ENCODE measurements around the gene CPN1.
A peak's percentile ranks its signal among the peaks of the same experiment; 100 is the strongest.

Gene CPN1

DNA sequence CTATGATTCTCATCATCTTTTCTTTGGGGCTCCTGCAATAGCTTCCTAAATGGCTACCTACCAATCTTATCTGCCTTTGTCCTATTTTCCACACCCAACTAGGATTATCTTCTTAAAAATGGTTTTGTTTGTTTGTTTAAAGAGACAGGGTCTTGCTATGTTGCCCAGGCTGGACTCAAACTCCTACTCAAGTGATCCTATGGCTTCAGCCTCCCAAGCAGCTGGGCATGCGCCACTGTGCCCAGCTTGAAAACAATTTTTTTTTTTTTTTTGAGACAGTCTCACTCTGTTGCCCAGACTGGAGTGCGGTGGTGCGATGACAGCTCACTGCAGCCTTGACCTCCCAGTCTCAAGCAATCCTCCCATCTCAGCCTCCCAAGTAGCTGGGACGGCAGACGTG lies 86.9 kb downstream of the CPN1 start:
- TF ChIP-seq, protein P1, sequence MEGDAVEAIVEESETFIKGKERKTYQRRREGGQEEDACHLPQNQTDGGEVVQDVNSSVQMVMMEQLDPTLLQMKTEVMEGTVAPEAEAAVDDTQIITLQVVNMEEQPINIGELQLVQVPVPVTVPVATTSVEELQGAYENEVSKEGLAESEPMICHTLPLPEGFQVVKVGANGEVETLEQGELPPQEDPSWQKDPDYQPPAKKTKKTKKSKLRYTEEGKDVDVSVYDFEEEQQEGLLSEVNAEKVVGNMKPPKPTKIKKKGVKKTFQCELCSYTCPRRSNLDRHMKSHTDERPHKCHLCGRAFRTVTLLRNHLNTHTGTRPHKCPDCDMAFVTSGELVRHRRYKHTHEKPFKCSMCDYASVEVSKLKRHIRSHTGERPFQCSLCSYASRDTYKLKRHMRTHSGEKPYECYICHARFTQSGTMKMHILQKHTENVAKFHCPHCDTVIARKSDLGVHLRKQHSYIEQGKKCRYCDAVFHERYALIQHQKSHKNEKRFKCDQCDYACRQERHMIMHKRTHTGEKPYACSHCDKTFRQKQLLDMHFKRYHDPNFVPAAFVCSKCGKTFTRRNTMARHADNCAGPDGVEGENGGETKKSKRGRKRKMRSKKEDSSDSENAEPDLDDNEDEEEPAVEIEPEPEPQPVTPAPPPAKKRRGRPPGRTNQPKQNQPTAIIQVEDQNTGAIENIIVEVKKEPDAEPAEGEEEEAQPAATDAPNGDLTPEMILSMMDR (IDR thresholded peaks at IDR 0.05; ENCODE audit: low read depth, low read length): no peak
- in situ Hi-C loops (cut with HindIII; ENCODE audit: low sequenced_read_pairs): no loop called here

DNA sequence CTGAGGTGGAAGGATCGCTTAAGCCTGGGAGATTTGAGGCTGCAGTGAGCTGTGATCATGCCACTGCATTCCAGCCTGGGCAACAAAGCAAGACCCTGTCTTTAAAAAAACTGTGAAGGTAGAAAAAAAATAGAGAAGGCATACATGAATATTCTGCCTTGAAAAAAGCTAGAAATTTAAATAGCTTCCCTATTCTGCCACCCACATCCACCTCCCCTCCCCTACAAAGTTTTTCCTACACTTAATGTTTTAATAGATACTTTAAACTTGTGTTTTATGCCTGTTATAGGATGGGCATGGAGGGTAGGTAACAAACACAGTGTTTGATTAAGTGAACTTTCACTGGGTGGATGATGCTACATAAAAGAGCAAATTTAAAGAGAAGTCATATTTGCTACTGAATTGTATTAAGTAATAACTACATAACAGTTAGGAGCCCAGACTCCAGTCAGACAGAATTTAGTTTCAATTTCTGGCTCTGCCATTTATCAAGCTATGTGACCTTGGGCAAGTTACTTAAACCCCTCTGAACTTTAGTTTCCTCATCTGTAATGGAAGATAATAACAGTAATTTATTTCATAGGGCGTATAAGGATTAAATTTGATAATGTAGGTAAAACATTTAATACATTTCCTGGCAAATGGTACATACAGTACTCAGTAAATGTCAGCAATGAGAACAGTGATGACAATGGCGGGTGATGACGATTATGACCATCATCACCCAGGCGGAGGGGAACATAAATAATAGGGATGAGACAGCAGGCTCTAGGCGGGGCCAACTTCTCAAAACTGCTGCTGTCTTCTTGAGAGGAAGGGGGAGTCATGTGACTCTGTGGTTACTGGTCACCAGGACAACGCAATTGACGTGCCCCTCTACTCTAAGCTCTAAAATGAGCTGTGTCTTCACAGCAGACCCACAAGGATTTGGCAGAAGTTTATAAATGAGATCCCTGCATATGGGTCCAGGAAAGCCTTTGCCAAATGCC lies 87.7 kb downstream of the CPN1 start:
- peak; percentile 93 for DNase-seq (ENCODE audit: low read depth, low spot score)

More for the DNA sequence above, 86.9 kb downstream of the CPN1 start:
- no peak overlapping the region for H3K4me3 ChIP-seq (ENCODE audit: low read depth, low read length)
- DNase-seq (ENCODE audit: low read depth, low spot score): no peak

More for the DNA sequence above, 87.7 kb downstream of the CPN1 start:
- H3K4me3 ChIP-seq (ENCODE audit: low read depth, low read length): no peak overlapping the region
- TF ChIP-seq, protein P1 (IDR thresholded peaks at IDR 0.05; ENCODE audit: low read depth, low read length): no peak
- in situ Hi-C loops (cut with HindIII; ENCODE audit: low sequenced_read_pairs): no loop called here
